ENCODE data around the gene SPARC.

Gene SPARC

GRCh38 chr5:151618907-151619306 is 67.8 kb downstream of the SPARC start:
- no peak for DNase-seq

- DNase-seq: no peak
Measured at GRCh38 chr5:151617841-151618710, 68.6 kb downstream of the SPARC start.

GRCh38 chr5:151617383-151617840 is 69.3 kb downstream of the SPARC start:
- DNase-seq: no peak

- DNase-seq: no peak
Measured at GRCh38 chr5:151615431-151615830, 71.3 kb downstream of the SPARC start.

- no peak for DNase-seq
Measured at GRCh38 chr5:151614565-151614964, 72.2 kb downstream of the SPARC start.

- no peak for DNase-seq
Measured at GRCh38 chr5:151612689-151613427, 73.9 kb downstream of the SPARC start.

- DNase-seq: no peak
Measured at GRCh38 chr5:151611127-151611775, 75.5 kb downstream of the SPARC start.
